ENCODE measurements around the gene AP4S1.
"Not testable (repeated sequence)": the region's sequence is repeated elsewhere in the genome, so short reads cannot be mapped to it uniquely, and the experiment has no call there.

The AP4S1 gene

GRCh38 chr14:31009836-31010574 is 15.4 kb upstream of the AP4S1 start:
- DNase-seq, result no peak

GRCh38 chr14:31010935-31011334 is 14.5 kb upstream of the AP4S1 start:
- no peak for DNase-seq

DNA sequence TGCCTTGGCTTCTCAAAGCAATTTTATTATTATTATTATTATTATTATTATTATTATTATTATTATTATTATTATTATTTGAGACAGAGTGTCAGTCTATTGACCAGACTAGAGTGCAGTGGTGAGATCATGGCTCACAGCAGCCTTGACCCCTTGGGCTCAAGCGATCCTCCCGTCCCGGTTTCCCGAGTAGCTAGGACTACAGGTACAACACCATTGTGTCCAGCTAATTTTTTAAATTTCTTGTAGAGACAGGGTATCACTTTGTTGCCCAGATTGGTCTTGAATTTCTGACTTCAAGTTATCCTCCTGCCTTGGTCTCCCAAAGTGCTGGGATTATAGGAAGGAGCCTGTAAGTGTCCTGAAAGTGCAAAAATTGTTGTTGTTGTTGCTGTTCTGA is 11.6 kb upstream of the AP4S1 start:
- DNase-seq, result no peak

DNA sequence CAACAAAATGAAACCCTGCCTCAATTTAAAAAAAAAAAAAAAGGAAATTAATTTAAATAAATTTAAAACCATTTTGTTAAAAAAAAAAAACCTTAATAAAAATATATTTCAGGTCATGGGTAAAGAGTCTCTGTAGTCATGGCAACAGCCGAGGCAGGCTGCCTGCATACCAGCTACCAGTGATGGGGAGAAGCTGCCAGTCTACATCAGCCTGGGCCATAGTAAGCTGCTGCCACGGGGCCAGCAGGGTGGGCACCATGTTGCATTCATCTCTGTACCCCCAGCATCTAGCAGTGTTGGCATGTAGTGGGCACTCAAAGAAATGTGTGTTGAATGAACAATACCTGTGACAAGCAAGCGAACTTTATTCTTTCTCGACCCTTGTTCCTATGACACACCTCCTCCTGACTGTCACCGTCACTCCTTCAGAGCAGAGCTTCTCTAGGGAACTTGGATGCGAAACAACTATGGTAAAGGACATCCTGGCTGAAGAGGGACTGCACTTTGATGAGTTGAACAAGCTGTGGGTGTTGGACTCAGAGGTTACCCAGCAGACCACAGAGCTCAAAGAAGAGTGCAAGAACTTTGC is 7.3 kb upstream of the AP4S1 start:
- no peak for DNase-seq

- DNase-seq, result no peak
These were observed 4.4 kb upstream of the AP4S1 start for GRCh38 chr14:31020834-31021575.

GRCh38 chr14:31021576-31021949 is 3.9 kb upstream of the AP4S1 start:
- DNase-seq, result no peak

DNA sequence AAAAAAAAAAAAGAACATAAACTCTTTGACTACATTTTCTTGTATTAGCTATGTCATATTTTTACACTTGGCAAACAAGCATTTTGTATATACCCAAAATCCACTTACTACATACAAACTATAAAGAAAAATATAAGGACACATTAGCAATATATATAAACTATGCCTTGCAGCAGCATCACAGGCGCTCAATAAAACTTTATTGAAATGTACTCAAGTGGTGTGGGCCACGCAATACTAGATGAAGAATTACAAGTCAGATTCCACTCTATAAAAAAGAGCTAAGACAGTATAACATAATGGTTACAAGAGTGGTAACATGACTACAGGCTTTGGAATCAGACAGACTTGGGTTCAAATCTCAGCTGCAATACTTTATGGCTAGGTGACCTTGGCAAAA is 3.1 kb upstream of the AP4S1 start:
- DNase-seq, result no peak

GRCh38 chr14:31024010-31024480 is 1.4 kb upstream of the AP4S1 start:
- peak in 1 of 2 donors; percentile 5 for DNase-seq

DNA sequence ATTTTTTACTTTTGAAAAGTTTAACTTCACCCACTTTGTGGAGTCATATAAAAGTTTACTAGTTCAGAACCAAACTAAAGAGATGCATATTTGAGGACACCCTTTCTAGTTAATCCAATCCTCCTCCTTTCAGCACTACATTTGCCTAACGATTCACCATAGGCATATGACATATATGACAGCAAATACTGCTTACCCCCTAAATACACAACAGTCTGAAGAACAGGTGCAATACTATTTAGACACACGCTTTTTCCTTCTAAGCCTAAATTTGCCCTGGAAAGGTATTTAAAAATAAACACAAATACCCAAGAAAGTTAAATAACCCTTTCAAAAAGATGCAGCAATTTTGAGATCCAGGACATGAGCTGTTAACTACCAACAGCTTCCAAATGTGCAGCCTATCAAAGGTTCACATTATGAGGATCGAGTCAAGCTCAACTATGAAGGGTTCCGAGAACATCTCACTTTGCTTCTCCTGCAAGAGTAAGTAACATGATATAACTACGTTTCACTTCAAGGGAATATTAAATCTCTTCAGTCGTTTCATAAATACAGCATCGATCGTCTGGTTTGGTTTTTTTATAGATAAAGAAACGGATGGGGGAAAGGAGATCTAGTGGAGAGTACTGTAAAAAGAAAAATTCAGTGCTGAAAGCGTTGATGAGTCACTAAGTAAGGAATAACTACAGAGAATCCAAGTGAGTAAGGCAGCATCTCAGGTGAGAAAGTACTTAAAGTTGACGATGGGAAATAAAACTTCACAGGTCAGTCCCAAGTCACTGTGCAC is 677 bp upstream of the AP4S1 start:
- no peak for DNase-seq

DNA sequence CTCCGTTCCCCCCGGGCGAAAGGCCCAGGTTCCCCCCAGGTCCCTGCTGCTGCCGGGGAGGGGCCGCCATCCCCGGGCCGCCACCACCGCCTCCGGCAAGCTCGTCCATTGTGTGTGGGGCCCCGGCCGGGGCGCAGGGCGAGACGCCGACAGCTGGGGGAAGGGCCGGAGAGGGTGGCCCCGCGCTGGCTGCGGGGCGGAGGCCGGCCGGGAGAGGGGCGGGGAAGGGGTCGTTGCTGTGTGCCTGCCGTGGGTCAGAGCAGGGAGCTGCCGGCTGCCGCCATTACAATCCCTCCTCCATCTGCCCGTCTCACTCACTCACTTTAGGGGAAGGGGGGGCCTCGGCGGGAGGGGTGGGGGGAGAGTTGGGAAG is 614 bp downstream of the AP4S1 start, which contains the start of gene STRN3:
TSS of gene STRN3 (minus strand) at position 303 of the 373 bp plus-strand sequence. CDS start at position 109, 194 bp downstream.
- DNase-seq, result no peak

DNA sequence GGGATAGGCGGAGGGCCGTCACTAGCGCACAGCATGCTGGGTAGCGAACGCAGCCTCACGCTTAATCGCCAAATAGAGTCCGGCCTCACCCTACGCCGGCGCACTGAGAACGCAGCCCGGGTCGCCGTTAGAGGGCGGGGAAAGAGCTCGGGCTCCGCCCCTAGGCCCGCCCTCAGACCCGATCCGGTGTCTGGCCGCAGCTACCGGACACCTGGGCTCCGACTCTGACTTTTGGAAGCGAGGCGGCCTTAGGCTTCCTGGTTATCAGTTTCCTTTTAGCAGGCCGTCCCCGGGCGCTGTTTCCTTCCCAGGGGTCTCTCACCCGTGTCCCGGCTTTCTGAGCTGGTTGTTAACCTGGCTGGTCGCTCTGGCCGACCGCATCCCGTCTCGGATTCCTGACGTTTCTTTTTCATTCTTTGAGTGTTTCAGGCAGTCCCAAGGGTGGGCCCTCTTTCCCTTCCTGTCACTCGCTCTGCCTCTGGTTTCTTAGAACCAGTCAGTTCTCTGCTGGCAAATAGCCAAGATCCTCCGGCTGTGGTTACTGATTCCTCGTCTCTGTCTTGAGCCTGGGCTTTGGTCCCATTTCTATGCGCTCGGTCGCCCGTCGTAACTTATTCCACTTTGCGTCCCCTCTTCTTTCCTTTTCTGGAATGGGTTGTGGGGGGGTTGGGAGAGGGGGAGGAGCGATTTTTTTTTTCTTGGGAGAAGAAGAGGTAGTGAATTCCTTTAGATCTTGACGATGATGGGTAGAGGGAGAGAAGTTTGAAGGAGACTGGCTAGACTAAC is 1.2 kb downstream of the AP4S1 start:
- DNase-seq, result peak; percentile 90 to 93

DNA sequence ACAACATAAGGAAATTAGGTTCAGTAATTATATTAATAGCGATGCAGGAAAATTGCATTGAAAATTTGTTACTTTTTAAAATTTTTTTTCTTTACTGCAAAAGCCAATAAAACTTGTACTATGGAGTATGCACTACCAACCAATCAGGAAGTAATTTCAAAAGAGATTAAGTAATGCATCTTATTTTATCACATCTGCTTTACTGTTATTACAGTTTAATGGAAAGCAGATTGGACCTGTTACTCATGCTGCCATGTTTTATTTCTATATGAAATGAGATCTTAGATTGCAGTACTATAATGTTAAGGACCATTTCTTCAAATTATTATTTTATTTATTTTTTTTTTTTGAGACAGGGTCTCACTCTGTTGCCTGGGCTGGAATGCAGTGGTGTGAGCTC is 2.4 kb downstream of the AP4S1 start:
- peak in 1 of 2 donors; percentile 25 for DNase-seq

- DNase-seq, result no peak
These were observed 3.8 kb downstream of the AP4S1 start for GRCh38 chr14:31029016-31029970.

GRCh38 chr14:31030469-31030868 is 5.0 kb downstream of the AP4S1 start:
- DNase-seq, result no peak

GRCh38 chr14:31036552-31036951 is 11.1 kb downstream of the AP4S1 start:
- no peak for DNase-seq

- no peak for DNase-seq
These were observed 12.3 kb downstream of the AP4S1 start for GRCh38 chr14:31037709-31038221.

GRCh38 chr14:31038521-31039166 is 13.2 kb downstream of the AP4S1 start:
- DNase-seq, result no peak

- DNase-seq, result no peak
These were observed 16.9 kb downstream of the AP4S1 start for GRCh38 chr14:31042300-31042699.

DNA sequence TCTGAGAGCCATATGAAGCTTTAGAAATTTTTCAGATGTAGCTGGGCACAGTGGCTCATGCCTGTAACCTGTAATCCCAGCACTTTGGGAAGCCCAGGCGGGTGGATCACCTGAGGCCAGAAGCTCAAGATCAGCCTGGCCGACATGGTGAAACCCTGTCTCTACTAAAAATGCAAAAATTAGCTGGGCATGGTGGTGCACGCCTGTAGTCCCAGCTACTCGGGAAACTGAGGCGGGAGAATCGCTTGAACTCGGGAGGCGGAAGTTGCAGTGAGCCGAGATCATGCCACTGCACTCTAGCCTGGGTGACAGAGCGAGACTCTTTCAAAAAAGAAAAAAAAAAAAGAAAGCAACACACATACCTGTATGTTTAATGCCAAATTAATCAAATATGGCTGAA is 17.4 kb downstream of the AP4S1 start:
- not testable (repeated sequence) for DNase-seq

DNA sequence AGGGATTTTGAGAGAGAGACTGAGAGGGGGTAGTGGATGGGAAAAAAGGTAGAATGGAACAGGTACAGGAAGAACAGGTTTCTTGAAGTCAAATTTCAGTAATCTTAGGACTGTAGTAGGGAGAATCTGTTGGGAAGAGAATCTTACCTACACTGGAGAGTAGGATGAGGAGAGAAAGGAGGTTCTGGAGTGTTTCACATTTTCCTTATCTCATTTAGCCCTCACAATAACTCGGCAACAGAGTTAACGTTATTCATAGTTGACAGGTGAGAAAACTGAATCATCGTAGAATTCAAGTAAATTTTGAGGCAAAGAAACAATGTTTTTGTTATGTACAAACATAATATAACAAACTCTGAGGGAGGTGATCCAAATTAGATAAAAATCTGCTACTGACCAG is 17.9 kb downstream of the AP4S1 start:
- no peak for DNase-seq
